NCI-H2107 treated with DMSO at 0.1 percent for 48 hours (cell line): ENCODE results near the gene ELMO1.

ENCODE experiments used
- DNase-seq: peaks from one replicate; lab custom pipeline; 2025; ENCODE audit not compliant: unreplicated experiment; lab: John Stamatoyannopoulos, UW

The ELMO1 gene

DNA sequence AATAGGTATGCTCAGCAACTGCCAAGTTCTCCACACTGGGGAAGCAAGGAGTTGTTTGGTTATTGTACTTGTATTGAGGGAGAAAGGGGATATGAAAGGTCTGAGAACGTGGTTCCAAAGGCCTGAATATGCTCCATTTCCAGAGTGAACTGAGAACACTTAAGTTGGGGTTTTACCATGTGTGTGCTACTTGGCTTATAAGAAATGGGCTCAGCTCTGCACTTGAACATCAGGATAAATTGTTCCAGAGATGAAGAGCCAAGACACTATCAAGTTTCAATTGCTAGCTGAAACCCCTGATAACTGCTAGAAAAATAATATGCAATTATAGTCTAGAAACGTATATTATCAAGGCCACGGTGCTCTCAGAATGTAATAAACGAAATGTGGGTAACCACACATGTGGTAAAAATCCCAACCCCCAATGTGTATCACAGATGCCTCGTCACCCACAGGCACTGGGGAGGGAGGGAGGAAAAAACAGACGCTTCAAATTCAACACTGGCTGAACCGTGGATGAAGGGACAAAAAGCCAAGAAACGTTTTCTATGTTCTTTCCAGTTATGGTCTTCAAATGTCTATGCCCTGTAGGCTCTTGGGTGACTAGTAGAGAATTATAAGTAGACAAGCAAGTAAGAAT is 16.3 kb downstream of the ELMO1 start:
- no peak for DNase-seq

DNA sequence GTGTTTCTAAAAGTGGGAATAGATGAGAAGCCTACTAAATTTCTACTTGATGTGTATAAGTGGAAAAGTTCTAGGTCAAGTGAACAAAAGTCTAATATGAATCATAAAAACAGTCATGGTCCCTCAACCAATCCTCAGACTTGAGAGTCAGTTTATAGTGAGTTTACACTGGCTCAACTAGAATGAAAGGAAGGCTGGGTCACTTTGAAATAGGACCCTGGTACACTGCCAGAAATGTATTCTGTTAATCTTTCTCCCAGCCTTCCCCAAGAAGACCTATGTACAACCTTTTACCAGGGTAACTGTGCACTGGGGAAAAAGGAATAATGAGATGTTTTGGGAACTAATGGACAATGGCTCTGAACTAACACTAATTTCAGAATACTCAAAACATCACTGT is 17.3 kb downstream of the ELMO1 start:
- no peak for DNase-seq

DNA sequence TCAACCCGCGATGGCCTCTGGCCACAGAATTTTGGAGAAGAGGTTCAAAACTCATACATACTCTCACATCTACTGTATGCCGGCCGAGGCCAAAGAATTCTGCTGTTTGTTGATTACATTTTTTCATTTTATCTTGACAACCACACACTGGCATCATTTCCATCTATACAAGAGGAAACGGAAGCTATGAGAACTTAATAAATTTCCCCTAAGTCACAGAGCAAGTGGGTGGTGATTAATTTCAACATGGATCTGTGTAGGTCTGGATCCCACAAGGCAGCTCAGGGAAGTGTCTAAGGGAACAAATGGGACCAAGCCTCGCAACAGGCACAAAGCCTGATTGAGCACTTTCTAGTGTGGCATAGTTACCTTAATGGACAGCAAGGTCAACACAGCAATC is 18.0 kb downstream of the ELMO1 start:
- DNase-seq = no peak

DNA sequence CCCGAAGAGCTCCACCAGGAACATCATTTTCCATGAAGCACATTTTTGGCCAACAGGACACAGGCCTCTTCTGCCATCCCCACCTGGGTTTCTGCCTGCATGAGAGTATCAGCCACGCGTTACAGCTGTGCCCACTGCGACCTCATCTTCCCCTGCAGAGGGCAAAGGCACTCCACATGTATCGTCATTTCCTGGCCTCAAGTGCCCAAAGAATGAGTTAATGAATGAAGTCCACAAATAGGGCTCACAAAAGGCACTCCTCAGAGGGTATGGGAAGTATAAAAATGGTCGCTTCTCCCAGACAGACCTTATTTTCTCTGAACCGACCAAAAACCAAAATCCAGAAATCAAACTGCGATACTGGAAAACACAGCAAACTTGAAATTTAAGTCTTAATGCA is 18.5 kb downstream of the ELMO1 start:
- no peak for DNase-seq

DNA sequence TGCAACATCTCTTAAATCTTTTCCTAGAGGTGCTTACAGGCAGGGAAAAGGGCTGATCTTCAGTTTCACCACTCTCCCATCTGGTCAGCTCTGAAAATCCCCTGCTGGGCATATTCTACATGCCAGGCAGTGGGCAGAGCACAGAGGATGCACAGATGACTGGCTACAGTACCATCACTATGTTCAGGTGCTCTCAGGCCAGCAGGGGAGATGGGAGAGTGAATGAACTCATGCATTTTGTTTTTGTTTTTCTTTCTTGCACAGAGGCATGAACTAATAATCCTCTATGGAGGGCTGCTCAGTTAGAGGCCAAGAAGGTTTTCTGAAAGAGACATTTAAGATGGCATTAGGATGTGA is 19.3 kb downstream of the ELMO1 start:
- no peak for DNase-seq

DNA sequence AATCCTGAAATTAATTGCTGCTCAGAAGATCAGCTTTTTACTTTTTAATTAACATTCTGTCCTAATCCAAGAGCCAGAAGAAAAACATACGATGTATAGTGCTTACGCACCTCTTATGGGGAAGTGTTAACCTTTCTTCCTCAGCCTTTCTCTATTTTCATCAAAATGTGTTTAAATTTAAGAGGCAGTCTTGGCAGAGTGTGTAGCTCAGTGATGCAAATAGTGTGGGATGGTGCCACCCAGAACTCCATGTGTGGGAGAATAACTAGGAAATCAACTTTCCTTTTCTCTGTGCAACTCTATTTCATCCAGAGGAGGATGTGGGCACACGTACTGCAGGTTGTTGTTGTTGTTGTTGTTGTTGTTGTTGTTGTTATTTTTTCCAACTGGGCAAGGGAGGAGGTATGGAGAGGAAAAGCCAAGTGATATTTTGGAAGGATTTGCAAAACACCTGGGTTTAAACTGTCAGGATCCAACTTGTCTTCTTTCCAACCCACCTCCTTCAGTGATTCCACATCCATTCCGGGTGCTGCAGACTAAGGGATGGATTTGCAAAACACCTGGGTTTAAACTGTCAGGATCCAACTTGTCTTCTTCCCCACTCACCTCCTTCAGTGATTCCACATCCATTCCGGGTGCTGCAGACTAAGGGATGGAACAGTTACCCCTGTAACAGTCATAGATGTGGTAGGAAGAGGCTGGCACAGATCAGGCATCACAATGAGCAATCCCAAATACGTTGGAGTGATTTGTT is 19.8 kb downstream of the ELMO1 start:
- no peak for DNase-seq

DNA sequence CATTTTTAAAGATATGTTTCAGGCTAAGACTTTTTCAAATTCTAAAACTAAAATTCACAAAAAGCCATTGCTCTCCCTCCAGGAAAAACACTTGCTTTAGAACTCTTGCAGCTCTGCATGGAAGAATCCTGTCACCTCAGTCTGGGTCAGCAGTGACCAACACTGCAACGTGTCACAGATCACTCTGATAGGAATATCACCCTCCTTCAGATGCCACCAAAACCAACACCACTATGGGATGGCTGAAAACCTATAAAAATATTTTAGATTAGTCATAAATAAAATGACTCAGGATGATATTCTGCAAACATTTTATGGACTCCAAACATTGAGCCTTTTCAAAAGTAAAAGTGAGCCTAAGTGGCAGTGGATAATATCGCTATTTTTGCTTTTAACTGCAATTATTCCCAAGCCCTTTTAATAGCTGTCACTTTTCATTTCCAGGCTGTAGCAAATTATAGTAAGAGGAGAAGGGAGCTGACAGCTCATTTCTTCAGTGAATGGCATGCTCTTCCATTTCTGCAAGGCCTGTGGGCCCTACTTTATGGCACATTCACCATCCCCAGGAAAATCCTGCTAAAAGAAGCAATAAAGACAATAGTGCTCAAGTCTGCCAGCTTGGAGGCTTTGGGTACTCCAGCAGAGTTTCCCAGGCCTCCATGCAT is 21.3 kb downstream of the ELMO1 start:
- DNase-seq = no peak

DNA sequence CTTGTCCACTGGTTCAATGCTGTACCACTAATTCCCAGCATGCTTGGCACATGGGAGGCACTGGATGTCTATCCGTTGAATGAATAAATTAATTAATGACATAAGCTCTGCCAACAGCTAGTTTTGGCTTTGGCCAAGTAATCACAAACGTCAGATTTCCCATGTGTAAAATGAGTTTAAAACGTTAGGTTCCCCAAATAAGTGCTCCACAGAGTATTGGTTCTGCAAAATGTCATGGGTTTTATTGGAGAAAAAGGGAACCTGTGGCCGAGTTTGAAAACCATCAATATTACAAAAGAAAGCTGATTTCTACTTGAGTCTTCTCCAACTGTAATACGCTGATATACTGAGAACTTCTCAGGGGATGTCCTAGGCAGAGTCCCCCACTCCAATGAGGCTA is 23.2 kb downstream of the ELMO1 start:
- no peak for DNase-seq

DNA sequence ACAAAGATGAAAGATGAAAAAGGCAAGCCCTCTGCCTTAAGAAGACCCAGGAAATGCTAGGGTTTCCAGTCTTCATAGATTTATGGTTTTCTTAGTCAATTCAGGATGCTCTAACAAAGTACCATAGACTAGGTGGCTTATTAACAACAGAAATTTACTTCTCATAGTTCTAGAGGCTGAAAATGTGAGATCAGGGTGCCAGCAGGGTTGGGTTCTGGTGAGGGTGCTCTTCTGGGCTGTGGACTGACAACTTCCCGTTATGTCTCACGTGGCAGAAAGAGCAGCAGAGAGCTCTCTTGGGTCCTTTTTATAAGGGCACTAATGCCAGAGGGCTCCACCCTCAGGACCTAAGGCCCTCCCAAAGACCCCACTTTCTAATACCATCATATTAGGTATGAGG is 23.7 kb downstream of the ELMO1 start:
- no peak for DNase-seq

DNA sequence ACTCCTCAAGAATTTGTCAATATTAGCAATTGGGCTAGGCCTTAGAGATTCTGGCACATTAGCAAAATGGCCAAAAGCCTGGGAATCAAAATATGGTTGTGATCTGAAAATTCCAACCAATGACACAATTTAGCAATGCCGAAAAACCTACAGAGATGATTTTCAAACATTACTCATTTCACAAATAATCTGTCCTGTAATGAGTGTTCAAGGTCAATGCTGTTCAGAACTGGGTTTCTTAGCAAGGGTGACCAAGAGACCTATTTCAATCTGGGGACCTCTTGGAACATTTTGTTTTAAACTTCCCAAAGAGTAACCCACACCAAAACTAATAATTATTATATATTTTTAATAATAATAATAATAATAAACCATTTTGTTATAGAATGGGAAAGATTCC is 24.1 kb downstream of the ELMO1 start:
- DNase-seq = no peak

DNA sequence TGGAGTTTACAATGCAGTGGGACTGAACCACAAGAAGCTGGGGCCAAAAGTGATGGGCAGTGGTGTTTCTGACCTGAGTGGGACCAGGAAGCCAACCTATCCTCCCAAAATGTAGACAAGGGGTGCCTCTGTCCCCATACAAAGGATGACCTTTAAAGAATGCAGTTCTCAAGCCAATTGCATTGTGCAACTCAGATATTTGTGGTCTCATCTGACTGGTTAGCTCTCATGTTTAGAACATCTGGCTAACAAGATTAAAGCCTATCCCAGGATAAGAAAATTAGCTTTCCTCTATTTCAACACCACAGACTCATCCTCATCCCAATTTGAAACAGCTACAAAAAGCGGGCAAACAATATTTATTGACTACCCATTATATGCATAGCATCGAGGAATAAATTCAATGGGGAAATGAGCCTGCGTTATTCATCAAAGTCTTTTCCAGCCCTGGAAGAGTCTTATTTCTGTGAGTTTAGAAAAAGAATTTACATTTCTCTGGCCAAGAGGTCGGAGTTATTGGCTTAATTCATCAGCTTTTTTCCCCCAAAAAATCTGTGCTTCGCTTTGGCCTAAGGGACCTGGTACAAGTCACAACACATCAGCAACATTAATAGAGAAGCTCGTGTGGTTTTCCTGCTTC is 26.7 kb downstream of the ELMO1 start:
- no peak for DNase-seq

DNA sequence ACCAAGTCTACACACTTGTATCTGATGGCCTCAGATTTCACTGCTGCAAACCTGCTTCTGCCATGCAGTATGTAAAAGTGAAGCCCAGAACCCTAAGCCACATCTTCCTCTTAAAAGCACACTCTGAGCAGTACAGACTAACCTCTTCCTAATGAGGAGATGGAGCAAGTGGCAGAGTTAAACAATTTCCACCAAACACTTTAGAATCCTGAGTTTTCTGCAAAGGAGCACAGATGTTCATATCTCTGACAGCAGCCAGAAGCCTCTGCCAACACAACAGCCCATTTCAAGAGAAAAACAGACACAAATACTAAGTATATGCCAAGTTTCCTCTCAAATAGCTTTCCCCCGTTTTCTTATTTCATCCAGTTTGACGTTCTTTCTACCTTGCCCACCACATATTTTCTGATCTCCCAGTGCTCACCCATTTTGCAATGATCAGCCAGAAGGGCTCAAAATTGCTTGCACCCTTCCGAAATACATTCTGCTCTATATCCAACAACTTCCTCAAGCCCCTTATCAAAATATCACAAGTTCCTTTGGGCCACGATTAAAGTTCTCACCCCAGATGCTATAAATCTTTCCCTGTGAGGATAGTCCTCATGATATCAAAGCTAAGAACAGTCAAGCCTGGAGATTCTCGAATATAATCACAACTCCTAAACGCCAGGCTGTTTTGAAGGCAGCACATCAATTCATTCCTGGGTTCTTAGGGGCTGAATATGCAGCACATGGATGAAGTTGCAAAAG is 27.5 kb downstream of the ELMO1 start:
- DNase-seq = no peak

DNA sequence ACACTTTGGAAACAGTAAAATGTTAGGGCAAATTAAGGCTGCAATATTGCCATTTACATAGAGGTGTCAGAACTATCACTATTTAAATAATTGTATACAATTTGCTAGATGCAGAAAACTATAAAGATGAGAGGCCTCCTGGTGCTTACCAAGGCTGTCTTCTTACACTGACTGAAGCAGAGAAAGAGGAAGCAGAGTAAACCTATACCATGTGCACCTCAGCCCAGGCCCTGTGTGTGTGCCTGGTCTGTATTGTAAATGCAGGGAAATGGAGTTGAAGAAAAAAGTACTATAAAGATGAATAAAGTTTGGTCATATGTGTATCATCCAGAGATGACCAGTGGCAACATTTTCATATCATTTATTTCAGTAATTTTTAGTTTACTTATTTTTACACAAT is 29.2 kb downstream of the ELMO1 start:
- no peak for DNase-seq

DNA sequence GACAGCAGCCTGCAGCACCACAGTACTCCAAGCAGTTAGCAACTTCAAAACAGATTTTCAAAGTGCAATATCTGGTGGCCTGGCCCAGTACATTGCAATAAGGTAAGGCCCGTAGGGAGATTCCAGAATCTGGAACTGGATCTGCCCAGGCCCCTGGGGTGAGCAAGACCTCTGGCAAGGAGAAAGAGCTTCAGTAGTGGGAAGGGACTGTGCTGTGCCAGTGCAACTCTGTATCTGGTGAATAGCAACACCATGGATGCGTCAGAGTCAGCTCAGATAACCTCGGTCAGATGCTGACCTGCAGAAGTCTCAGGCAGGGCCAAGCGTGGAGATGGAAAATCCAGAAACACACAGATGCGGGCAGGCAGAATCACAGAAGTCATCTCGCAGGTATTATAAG is 30.3 kb downstream of the ELMO1 start:
- DNase-seq = no peak

DNA sequence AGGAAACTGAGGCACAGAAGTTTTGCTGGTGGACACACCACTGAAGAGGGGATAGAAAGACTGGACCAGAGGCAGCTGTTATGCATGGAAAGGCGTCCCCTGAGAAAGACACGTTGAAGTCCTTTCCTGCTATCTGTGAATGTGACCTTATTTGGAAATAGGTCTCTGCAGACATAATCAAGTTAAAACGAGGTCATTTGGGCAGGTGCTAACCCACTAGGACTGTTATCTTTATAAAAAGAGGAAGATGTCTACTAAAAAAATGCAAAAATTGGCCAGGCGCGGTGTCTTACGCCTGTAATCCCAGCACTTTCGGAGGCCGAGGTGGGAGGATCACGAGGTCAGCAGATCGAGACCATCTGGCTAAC is 31.6 kb downstream of the ELMO1 start:
- DNase-seq = no peak

DNA sequence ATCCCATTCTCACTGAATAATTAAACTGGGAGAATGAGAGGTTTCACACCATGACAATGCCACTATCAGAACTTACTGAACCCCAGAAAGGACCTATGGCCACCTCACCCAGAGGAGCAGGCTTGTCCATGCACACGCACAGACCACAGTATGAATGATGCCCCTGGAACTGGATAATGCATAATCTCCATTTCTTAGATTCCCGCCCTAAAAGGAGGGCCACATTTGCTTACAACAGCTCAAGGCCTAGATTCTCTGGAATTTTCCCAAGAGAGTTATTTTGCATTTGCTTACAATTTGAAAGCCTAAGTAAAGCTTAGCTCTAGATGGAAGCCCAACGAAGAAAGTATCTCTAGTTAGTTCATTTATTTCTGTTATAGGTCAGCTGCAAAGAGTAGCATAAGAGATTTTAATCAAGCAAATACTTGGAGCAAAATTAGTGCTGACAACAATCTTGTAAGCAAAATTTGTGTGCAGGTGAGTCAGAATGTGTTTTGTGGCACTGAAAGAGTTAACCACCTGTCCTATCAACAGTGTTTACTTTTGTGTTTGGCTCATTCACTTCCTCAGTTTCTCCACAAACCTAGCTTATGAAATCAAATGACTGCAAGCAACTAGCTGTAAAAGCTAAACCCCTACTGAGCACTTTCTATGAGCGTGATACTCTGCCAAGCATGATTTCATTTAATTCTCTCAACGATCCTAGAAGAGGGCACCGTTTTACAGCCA is 32.1 kb downstream of the ELMO1 start:
- DNase-seq = no peak

DNA sequence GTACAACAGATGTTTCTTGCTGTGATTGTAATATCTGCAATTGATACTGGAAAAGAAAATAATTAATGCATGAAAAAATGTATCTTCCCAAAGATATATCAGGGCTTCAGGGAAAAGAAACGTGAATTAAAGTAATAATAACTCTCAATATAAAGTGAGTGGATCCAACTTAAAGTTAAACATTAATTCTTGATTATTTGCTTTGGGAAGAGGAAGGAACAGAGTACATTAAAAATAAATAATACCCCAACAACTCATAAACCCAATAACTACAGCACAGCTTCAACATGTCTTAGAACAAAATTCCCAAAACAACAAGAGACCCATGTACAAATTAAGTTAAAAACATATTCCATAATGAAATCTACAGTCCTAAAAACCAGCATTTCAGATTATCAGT is 33.0 kb downstream of the ELMO1 start:
- no peak for DNase-seq

DNA sequence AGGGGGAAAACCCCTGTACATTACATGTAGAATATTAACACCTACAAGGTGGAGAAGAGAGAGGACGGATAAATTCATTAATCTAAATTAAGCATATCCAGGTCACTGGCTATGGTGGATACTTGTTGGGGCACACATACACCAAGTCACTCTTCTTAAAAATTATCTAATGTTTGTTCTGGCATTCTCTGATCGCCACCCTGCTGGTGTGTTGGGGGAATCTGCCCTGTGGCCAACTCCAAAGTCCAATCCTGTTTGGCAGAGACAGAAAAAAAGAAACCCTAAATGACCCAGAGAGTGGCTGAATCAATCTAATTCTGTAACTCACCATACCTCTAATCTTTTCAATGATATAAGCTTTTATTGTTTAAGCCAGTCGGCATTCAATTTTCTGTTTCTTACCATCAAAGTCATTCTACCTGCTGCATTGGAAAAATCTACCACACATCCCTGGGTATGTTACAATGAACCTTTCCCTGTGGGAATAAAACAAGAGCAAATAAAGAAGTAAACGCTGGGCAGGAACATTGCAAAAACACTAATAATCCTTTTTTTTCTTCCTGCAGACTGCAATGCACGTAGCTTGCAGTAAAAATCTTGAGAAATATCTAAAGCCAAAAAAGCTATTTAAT is 34.2 kb downstream of the ELMO1 start:
- no peak for DNase-seq

DNA sequence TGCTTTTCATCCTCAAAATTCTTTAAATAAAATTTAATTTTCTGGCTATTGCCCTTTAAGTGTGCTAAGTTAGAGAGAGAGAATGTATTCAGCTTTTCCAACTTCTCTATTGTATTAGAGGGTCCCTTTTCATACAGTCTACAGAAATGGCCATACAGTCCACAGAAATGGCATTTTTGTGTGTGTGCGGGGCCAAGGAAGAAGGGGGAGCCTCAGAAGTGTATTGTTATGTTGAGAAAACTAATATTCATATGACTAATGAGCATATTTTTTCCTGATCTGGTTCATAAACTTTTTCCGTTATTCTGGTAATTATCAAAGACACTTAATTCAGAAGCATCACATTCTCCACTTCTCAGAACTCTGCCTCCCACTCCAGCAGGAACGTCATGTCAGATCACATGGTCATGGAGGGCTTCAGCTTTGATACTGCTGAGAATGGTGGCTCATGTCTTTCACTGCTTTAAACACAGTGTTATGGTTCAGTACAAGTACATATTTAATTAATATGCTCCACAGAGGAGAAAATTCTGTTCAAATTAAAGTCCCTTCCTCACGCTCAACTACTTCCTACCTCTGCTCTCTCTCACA is 37.1 kb downstream of the ELMO1 start:
- no peak for DNase-seq
